NCI-H2029 treated with DMSO at 0.1 percent for 48 hours (cell line): ENCODE measurements around the gene ACO2.
"Not testable (repeated sequence)": the region's sequence is repeated elsewhere in the genome, so short reads cannot be mapped to it uniquely, and the experiment has no call there.

Source experiments
- DNase-seq: peaks from one replicate; lab custom pipeline; 2025; lab: John Stamatoyannopoulos, UW

ACO2 gene

DNA sequence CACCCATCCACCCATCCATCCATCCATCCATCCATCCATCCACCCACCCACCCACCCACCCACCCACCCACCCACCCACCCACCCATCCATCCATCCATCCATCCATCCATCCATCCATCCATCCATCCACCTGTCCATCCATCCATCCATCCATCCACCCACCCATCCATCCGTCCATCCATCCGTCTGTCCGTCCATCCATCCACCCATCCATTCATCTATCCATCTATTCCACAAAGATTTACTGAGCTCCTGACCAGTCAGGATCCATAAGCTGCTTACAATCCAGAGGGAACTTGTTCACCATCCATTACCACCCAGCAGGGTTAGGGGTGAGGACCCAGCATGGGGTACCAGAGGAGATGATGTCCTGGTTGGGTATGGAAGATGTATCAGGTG is 103.4 kb downstream of the ACO2 start:
- not testable (repeated sequence) for DNase-seq

- no peak for DNase-seq
Measured at GRCh38 chr22:41573677-41574076, 104.8 kb downstream of the ACO2 start.

DNA sequence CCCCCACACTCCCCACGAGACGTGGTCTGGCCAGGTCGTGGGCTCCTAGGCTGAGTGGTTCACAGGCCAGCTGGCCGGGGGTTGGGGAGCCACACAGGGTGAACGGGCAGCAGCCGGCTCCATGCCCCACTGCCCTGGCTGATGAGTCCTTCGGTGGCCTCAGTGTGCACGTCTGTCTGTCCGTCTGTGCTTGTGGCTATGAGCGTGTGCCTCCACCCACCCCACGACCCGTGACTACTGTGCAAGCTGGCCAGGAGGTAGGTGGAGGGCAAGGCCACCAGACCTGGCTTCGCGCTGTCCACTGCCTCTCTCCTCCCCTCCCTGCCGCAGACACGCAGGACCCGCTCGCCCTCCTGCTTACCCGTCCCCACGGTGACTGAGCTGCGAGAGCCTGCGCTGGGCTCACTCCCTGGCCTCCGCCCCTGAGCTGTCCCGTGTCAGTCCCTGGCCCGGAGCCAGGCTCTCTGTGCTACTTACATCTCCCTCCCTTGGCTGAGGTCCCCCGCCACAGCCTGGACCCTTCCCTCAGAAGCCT is 106.0 kb downstream of the ACO2 start:
- no peak for DNase-seq

GRCh38 chr22:41575533-41575932 is 106.6 kb downstream of the ACO2 start:
- no peak for DNase-seq

GRCh38 chr22:41576877-41577276 is 108.0 kb downstream of the ACO2 start:
- DNase-seq, result no peak

DNA sequence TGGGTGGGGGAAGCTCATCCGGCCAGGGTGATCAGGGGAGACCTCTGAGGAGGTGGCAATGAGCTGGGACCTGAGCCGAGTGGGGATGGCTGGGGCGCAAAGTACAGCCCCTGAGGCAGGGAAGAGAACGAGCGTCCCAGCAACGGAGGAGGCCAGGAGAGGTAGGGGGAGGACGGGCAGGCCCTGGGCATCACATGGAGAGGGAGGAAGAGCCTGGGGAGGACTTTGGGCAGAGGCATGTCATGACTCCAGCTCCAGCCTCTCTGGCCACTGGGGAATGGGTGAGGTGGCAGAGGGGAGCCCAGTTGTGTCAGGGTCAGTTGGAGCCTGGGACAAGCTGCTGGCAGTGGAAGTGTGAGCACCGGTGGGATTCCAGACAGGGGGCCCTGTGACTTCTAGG is 109.2 kb downstream of the ACO2 start:
- DNase-seq, result no peak
